Fibroblast of lung (primary cell): Measurements from ENCODE around the gene ASPRV1.

Source experiments
- CTCF ChIP-seq, 2 donors: IDR thresholded peaks in 1 of 2; conservative IDR thresholded peaks in 1 of 2; 1 replicate in 1 of 2; 2 replicates in 1 of 2; pipeline ENCODE4 v1.5.1; 2011 to 2012; ENCODE audit warnings: low read length in 2 of 2, control low read depth in 1 of 2, inconsistent platforms in 1 of 2, low read depth in 1 of 2, mild to moderate bottlenecking in 1 of 2
- EZH2 ChIP-seq: IDR thresholded peaks from 2 replicates; pipeline ENCODE4 v1.5.1; 2012; ENCODE audit warnings: low read length, control low read depth, mild to moderate bottlenecking; ENCODE audit errors: missing control alignments

GRCh38 chr2:69975853-69976462 lies 14.5 kb upstream of the ASPRV1 start:
- TF ChIP-seq CTCF (conservative IDR thresholded peaks at IDR 0.05 in 1 of 2, IDR thresholded peaks at IDR 0.05 in 1 of 2; ENCODE audit: low read depth in 1 of 2, low read length in 2 of 2) (no peak), EZH2 (no peak)
